Ectodermal cell (in vitro differentiated cells): ENCODE data around the gene RAMP3.

Source experiments
- H3K27ac ChIP-seq: 2 replicates; pipeline ENCODE4 v1.7.0; 2013; ENCODE audit warnings: mild to moderate bottlenecking, low read depth, low read length; ENCODE audit not compliant: insufficient read depth, poor library complexity, severe bottlenecking
- H3K27me3 ChIP-seq: 2 replicates; pipeline ENCODE4 v1.7.0; 2013; ENCODE audit warnings: mild to moderate bottlenecking, low read length; ENCODE audit not compliant: insufficient read depth, control insufficient read depth, poor library complexity, severe bottlenecking
- H3K36me3 ChIP-seq: one replicate; pipeline ENCODE4 v1.7.0; 2013; ENCODE audit warnings: low read length; ENCODE audit not compliant: control insufficient read depth, insufficient read depth
- H3K4me1 ChIP-seq: one replicate; pipeline ENCODE4 v1.7.0; 2013; ENCODE audit warnings: low read length; ENCODE audit not compliant: control insufficient read depth, insufficient read depth
- H3K4me3 ChIP-seq: 2 replicates; pipeline ENCODE4 v1.7.0; 2013; ENCODE audit warnings: low read depth, low read length, control low read depth; ENCODE audit not compliant: insufficient read depth
- H3K9me3 ChIP-seq: 2 replicates; pipeline ENCODE4 v1.7.0; 2013; ENCODE audit warnings: mild to moderate bottlenecking, low read length, moderate library complexity; ENCODE audit not compliant: control insufficient read depth
- WGBS, 2 experiments: methylation state at CpG; one replicate each; pipeline ENCODE4 v1.1.7; 2013; ENCODE audit warnings: missing lambda C conversion rate in 2 of 2; 5-methylcytosine and 5-hydroxymethylcytosine counted together

The RAMP3 gene

GRCh38 chr7:45118889-45119331 lies 38.7 kb upstream of the RAMP3 start:
- Histone ChIP-seq H3K4me3 (no peak overlapping the region), H3K27ac (no peak overlapping the region), H3K9me3 (no peaks in the 10 kb centered on the region), H3K4me1 (peaks cover 2% of the 10 kb centered on the region), H3K27me3 (peaks cover 7% of the 10 kb centered on the region), H3K36me3 (no peaks in the 10 kb centered on the region)
- 74 to 76% methylated on average over 3 of the region's 3 CpGs for WGBS, 2 experiments

- Histone ChIP-seq H3K27ac (no peak overlapping the region), H3K27me3 (peaks cover 7% of the 10 kb centered on the region), H3K9me3 (no peaks in the 10 kb centered on the region), H3K4me1 (peaks cover 8% of the 10 kb centered on the region), H3K4me3 (no peak overlapping the region), H3K36me3 (no peaks in the 10 kb centered on the region)
- 96 to 98% methylated on average over 3 of the region's 3 CpGs for WGBS, 2 experiments
Observed at GRCh38 chr7:45119550-45119949, 38.0 kb upstream of the RAMP3 start.

- Histone ChIP-seq H3K4me1 (peaks cover 8% of the 10 kb centered on the region), H3K36me3 (no peaks in the 10 kb centered on the region), H3K27me3 (no peaks in the 10 kb centered on the region), H3K4me3 (no peak overlapping the region), H3K27ac (no peak overlapping the region), H3K9me3 (no peaks in the 10 kb centered on the region)
- WGBS, 2 experiments, result 88 to 89% methylated on average over 16 of the region's 16 CpGs
Observed at GRCh38 chr7:45122975-45123860, 34.4 kb upstream of the RAMP3 start.

GRCh38 chr7:45123913-45124710 lies 33.5 kb upstream of the RAMP3 start:
- no peaks in the 10 kb centered on the region for H3K9me3 ChIP-seq
- H3K27me3 ChIP-seq, result no peaks in the 10 kb centered on the region
- H3K4me1 ChIP-seq, result peaks cover 8% of the 10 kb centered on the region
- WGBS, 2 experiments, result 33 to 35% methylated on average over 12 of the region's 12 CpGs
- H3K27ac ChIP-seq, result no peak overlapping the region
- H3K36me3 ChIP-seq, result no peaks in the 10 kb centered on the region
- H3K4me3 ChIP-seq, result no peak overlapping the region

- peaks cover 8% of the 10 kb centered on the region for H3K4me1 ChIP-seq
- WGBS, 2 experiments, result 93 to 95% methylated on average over 10 to 11 of the region's 11 CpGs
- no peaks in the 10 kb centered on the region for H3K36me3 ChIP-seq
- no peak overlapping the region for H3K27ac ChIP-seq
- no peaks in the 10 kb centered on the region for H3K9me3 ChIP-seq
- no peak overlapping the region for H3K4me3 ChIP-seq
- no peaks in the 10 kb centered on the region for H3K27me3 ChIP-seq
Observed at GRCh38 chr7:45125193-45125904, 32.2 kb upstream of the RAMP3 start.

GRCh38 chr7:45126201-45126600 lies 31.4 kb upstream of the RAMP3 start:
- Histone ChIP-seq H3K27ac (no peak overlapping the region), H3K4me1 (peaks cover 8% of the 10 kb centered on the region), H3K36me3 (no peaks in the 10 kb centered on the region), H3K27me3 (no peaks in the 10 kb centered on the region), H3K9me3 (no peaks in the 10 kb centered on the region), H3K4me3 (no peak overlapping the region)
- WGBS, 2 experiments, result 94 to 95% methylated on average over 6 of the region's 6 CpGs

GRCh38 chr7:45126920-45127319 lies 30.7 kb upstream of the RAMP3 start:
- Histone ChIP-seq H3K4me1 (peaks cover 8% of the 10 kb centered on the region), H3K9me3 (no peaks in the 10 kb centered on the region)
- WGBS, 2 experiments, result 86 to 87% methylated on average over 6 of the region's 6 CpGs

GRCh38 chr7:45129181-45129800 lies 28.3 kb upstream of the RAMP3 start:
- no peaks in the 10 kb centered on the region for H3K36me3 ChIP-seq
- H3K9me3 ChIP-seq, result no peaks in the 10 kb centered on the region
- peaks cover 3% of the 10 kb centered on the region for H3K4me1 ChIP-seq
- no peak overlapping the region for H3K27ac ChIP-seq
- no peak overlapping the region for H3K4me3 ChIP-seq
- no peaks in the 10 kb centered on the region for H3K27me3 ChIP-seq
- 81% methylated on average over 15 of the region's 15 CpGs for WGBS, 2 experiments

More at GRCh38 chr7:45126920-45127319, 30.7 kb upstream of the RAMP3 start:
- no peaks in the 10 kb centered on the region for H3K36me3 ChIP-seq
- no peak overlapping the region for H3K4me3 ChIP-seq
- H3K27ac ChIP-seq, result no peak overlapping the region
- no peaks in the 10 kb centered on the region for H3K27me3 ChIP-seq

- Histone ChIP-seq H3K27me3 (no peaks in the 10 kb centered on the region), H3K27ac (no peak overlapping the region), H3K4me3 (no peak overlapping the region), H3K36me3 (no peaks in the 10 kb centered on the region), H3K9me3 (no peaks in the 10 kb centered on the region), H3K4me1 (no peaks in the 10 kb centered on the region)
- WGBS, 2 experiments, result 78 to 82% methylated on average over 12 of the region's 12 CpGs
Observed at GRCh38 chr7:45129906-45130305, 27.7 kb upstream of the RAMP3 start.
